ENCODE measurements around the gene ADAM8. TPM values are rescaled to one million over a fixed set of nuclear protein-coding genes. Genes with fewer than 3 reads are reported as not detected.

Gene ADAM8
- total and polyA plus RNA-seq, 2 of the 4 experiments (the other 2 are of a cell fraction), result under 0.01 to 0.74 TPM

DNA sequence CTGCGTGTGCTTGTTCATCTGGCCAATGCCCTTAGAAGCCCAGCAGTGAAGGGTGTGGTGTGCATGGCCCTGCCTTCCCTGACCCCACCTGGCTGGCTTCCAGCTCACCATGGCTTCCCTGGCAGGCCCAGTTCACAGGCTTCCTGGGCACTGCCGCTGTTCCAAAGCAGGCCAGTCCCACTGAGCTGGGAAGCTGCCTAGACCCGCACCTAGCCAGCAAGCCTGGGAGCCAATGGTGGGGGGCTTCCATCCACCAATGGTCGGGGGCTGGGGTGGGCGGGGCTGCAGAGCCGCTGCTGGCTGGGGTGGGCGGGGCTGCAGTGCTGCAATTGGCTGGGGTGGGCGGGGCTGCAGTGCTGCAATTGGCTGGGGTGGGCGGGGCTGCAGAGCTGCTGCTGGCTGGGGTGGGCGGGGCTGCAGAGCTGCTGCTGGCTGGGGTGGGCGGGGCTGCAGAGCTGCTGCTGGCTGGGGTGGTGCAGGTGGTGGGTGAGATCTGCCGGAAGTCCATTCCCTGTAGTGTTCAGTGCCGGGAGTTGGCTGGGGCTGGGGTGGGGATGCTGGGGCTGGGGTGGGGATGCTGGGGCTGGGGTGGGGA is 47.6 kb upstream of the ADAM8 start:
- H2AK5ac ChIP-seq (ENCODE audit: low read depth, low read length), result no peak overlapping the region
- no peak overlapping the region for H2BK15ac ChIP-seq (ENCODE audit: low read depth, low read length)
- H4K5ac ChIP-seq (ENCODE audit: low read depth, low read length), result no peak overlapping the region
- H3K23ac ChIP-seq (ENCODE audit: low read depth, low read length), result no peak overlapping the region
- intact Hi-C loops (cut with micrococcal nuclease) (loop anchor here (10.0 kb wide), 2 partner anchors 51 to 201 kb away; partner anchors contain the start of genes CYP2E1, ECHS1 and PAOX), dilution Hi-C loops (cut with HindIII; ENCODE audit: low sequenced_read_pairs, unreplicated experiment) (no loop called here), in situ Hi-C loops (cut with MboI; ENCODE audit: low sequenced_read_pairs) (loop anchor here (10.0 kb wide), 1 partner anchor 171 kb away; no protein-coding TSS in a partner anchor)
- no peak overlapping the region for H2BK5ac ChIP-seq (ENCODE audit: low read depth, low read length, poor library complexity, severe bottlenecking)
- no peak overlapping the region for H3K18ac ChIP-seq (ENCODE audit: low read depth, low read length)
- no peak overlapping the region for H2BK120ac ChIP-seq (ENCODE audit: low read depth, low read length)
- H4K91ac ChIP-seq (ENCODE audit: insufficient read depth, low read depth, low read length), result no peak overlapping the region
- H4K20me1 ChIP-seq (ENCODE audit: insufficient read depth, low read length), result 0 out of 2 replicates have a peak, but pooled peaks cover 3% of the 10 kb centered on the region
- peaks cover 8% of the 10 kb centered on the region; the same call in 1 of the 2 replicates for H3K9me1 ChIP-seq (ENCODE audit: insufficient read depth, low read length)
- H3K27ac ChIP-seq (ENCODE audit: insufficient read depth, low read length), result no peak overlapping the region
- DNase-seq, result peak; percentile 55
- peak overlapping the region; percentile 33; the same call in 1 of the 2 replicates for H3K4me2 ChIP-seq (ENCODE audit: low read depth, low read length)
- H3K9me3 ChIP-seq (ENCODE audit: control insufficient read depth, insufficient read depth, low read length), result no peaks in the 10 kb centered on the region
- no peak overlapping the region for H2BK20ac ChIP-seq (ENCODE audit: low read depth, low read length)
- CTCF ChIA-PET, result interaction anchor here (1.2 kb wide), 1 partner anchor 16 kb away, joined by 5 read pairs; no protein-coding TSS in a partner anchor
- H3K4me1 ChIP-seq (ENCODE audit: control insufficient read depth, insufficient read depth, low read length), result peaks cover 17% of the 10 kb centered on the region
- peak overlapping the region; percentile 55 for H2AK9ac ChIP-seq (replicated peaks; ENCODE audit: low read depth, low read length, poor library complexity)
- H3K56ac ChIP-seq (ENCODE audit: extremely low read depth, insufficient read depth, low read length), result no peak overlapping the region
- peak overlapping the region; percentile 85 for H2AFZ ChIP-seq (replicated peaks; ENCODE audit: low read length, poor library complexity)
- 0 out of 2 replicates have a peak overlapping the region, but pooled peaks have one; percentile 24 for H3K4me3 ChIP-seq (ENCODE audit: insufficient read depth, low read depth, low read length)
- peaks cover 16% of the 10 kb centered on the region for H3K27me3 ChIP-seq (ENCODE audit: control insufficient read depth, insufficient read depth, low read length)
- H3K14ac ChIP-seq (replicated peaks; ENCODE audit: low read depth, low read length), result no peak overlapping the region
- H3K79me1 ChIP-seq (ENCODE audit: low read depth in 1 of 2, low read length in 2 of 2), result no peaks in the 10 kb centered on the region
- BruUV-seq (replicated peaks), result no TSS peak
- TF ChIP-seq MAFK (IDR thresholded peaks at IDR 0.05; ENCODE audit: low read depth, low read length) (no peak), RAD21 (IDR thresholded peaks at IDR 0.05; ENCODE audit: low read length) (no peak), POLR2A (IDR thresholded peaks at IDR 0.05; ENCODE audit: low read depth, low read length) (no peak), CEBPB (IDR thresholded peaks at IDR 0.05; ENCODE audit: low read depth, low read length) (no peak), NFE2L2 (IDR thresholded peaks at IDR 0.05; ENCODE audit: low read depth, low read length) (no peak), CHD1 (IDR thresholded peaks at IDR 0.05; ENCODE audit: low read depth, low read length) (no peak), BHLHE40 (IDR thresholded peaks at IDR 0.05; ENCODE audit: low read depth, low read length) (no peak)
- TF ChIP-seq, protein P1, sequence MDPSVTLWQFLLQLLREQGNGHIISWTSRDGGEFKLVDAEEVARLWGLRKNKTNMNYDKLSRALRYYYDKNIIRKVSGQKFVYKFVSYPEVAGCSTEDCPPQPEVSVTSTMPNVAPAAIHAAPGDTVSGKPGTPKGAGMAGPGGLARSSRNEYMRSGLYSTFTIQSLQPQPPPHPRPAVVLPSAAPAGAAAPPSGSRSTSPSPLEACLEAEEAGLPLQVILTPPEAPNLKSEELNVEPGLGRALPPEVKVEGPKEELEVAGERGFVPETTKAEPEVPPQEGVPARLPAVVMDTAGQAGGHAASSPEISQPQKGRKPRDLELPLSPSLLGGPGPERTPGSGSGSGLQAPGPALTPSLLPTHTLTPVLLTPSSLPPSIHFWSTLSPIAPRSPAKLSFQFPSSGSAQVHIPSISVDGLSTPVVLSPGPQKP (IDR thresholded peaks at IDR 0.05; ENCODE audit: borderline replicate concordance, low read depth, low read length), result no peak
- no peak overlapping the region for H3K9ac ChIP-seq (ENCODE audit: low read depth, low read length)
- WGBS, 2 experiments (ENCODE audit: extremely low coverage in 2 of 2, insufficient read length in 1 of 2), result no CpG with 5 or more reads among the region's 13 CpGs
- no peak overlapping the region for H3K4ac ChIP-seq (ENCODE audit: low read depth, low read length)
- ATAC-seq (ENCODE audit: low read depth), result peak; percentile 61
- no peak overlapping the region for H4K8ac ChIP-seq (ENCODE audit: low read depth in 2 of 2, low read length in 2 of 2)
- no peaks in the 10 kb centered on the region for H3K36me3 ChIP-seq (ENCODE audit: control insufficient read depth, insufficient read depth, low read length)
- POLR2A ChIA-PET (ENCODE audit: unreplicated experiment), result no interaction called here
